HG03159 (cell line): ENCODE measurements around the gene FKBP4.

ENCODE experiments used
- ATAC-seq: cut with Tn5 transposase; IDR thresholded peaks from one replicate; pipeline ENCODE4 v1.9.1; 2021; ENCODE audit warnings: mild to moderate bottlenecking, moderate library complexity; ENCODE audit not compliant: unreplicated experiment

FKBP4 gene

GRCh38 chr12:2779281-2779680, 15.5 kb upstream of the FKBP4 start:
- ATAC-seq, result no peak

- ATAC-seq, result no peak
These were observed 10.7 kb upstream of the FKBP4 start for GRCh38 chr12:2783936-2784600.

- ATAC-seq, result no peak
These were observed 9.8 kb upstream of the FKBP4 start for GRCh38 chr12:2785017-2785416.

DNA sequence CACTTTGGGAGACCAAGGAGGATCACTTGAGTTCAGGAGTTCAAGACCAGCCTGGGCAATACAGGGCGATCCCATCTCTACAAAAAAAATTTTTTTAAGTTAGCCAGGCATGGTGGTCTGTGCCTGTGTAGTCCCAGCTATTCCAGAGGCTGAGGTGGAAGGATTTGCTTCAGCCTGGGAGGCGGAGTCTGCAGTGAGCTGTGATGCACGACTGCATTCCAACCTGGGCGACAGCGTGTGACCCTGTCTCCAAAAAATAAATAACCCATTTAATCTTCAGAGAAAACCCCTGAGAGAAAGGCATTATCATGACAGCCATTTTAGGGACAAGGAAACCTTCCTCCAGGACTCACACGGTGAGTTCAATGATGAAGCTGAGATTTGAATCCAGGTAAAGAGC, 3.7 kb upstream of the FKBP4 start:
- ATAC-seq, result no peak

DNA sequence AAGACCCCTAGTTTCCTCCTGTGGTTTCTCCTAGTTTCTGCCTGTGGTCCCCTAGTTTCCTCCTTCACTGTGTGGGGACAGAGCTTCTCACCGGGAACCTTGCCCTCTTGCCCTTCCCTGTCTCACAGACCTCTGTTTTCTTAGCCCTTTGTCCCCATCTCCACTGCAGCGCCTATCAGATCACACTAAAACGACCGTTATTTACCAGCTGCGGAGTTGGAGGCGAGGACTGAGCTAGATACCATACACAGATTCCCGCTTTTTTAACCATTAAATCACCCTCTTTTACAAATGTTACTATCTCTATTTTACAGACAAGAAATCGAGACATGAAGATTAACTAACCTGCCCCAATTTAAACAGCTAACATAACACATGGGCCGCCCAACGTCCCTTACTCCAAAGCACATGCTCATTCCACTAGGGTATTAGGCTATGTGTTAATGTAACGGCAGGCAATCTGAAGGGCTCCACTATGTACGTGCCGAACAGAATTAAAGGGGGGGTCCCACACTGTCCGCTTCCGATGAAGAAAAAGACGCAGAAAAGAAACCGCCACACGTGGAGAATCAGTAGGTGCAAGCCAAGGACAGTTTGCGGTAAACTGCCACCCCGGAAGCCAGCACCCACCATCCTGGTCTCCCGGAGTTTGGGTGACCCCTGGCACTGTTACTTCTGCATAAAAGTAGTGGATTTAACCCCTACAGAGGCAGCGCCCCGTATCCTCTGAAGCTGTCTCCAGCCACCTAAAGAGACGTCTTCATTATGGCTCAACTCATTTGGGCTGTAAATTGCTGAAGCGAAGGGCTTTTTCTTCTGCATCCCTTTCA, 1.9 kb upstream of the FKBP4 start:
- no peak for ATAC-seq

- ATAC-seq, result no peak
These were observed 1.2 kb upstream of the FKBP4 start for GRCh38 chr12:2793561-2793960.

DNA sequence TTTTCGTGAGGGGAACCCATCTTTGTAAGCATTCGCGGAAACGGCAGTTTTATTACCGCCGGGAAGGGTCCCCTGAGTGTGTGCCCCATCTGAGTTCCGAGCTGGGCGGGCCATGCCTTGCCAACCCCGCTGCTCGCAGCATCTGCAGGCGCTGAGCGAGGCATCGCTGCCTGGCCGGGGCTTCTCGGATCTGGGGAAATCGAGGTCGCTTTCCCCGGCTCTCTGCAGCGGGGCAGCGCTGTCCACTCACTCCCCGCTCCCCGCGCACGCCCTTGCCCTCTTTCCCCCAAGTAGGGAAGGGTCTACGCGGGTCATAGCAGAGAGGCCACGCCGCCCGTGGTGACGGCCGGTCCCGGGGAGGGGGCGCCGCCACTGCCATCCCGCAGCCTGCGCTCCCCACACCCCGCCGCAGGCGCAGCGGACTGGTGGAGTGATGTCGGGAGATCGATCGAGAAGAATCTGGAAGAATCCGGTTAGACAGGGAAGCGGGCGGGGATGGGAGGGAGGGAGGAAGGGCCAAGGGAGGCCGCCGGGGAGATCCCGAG, 507 bp upstream of the FKBP4 start:
- no peak for ATAC-seq

- peak; percentile 54 for ATAC-seq
These were observed 769 bp downstream of the FKBP4 start for GRCh38 chr12:2795291-2796186.

GRCh38 chr12:2796187-2796666, 1.5 kb downstream of the FKBP4 start:
- no peak for ATAC-seq

- no peak for ATAC-seq
These were observed 3.1 kb downstream of the FKBP4 start for GRCh38 chr12:2797721-2798418.

GRCh38 chr12:2800046-2800570, 5.3 kb downstream of the FKBP4 start:
- no peak for ATAC-seq

DNA sequence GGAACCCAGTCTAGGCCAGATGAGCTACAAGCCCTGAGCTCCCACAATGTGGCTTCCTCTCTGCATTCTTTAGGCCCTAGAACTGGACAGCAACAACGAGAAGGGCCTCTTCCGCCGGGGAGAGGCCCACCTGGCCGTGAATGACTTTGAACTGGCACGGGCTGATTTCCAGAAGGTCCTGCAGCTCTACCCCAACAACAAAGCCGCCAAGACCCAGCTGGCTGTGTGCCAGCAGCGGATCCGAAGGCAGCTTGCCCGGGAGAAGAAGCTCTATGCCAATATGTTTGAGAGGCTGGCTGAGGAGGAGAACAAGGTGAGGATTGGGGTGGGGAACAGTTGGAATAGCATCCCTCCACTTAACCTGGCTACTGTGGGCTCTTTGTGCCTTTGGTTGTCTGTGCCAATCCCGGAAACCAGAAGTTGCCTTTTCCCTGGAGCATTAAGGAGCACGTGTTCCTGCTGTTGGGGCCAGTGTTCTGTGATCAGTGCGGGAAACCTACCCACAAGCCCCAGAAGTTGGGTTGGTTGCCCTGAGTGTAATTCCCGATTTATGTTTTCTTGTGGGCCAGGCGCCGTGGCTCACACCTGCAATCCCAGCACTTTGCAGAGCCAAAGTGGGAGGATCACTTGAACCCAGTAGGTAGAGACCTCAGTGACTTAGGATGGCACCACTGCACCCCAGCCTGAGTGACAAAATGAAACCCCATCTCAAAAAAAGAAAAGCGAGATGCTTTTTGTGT, 6.4 kb downstream of the FKBP4 start:
- ATAC-seq, result no peak

DNA sequence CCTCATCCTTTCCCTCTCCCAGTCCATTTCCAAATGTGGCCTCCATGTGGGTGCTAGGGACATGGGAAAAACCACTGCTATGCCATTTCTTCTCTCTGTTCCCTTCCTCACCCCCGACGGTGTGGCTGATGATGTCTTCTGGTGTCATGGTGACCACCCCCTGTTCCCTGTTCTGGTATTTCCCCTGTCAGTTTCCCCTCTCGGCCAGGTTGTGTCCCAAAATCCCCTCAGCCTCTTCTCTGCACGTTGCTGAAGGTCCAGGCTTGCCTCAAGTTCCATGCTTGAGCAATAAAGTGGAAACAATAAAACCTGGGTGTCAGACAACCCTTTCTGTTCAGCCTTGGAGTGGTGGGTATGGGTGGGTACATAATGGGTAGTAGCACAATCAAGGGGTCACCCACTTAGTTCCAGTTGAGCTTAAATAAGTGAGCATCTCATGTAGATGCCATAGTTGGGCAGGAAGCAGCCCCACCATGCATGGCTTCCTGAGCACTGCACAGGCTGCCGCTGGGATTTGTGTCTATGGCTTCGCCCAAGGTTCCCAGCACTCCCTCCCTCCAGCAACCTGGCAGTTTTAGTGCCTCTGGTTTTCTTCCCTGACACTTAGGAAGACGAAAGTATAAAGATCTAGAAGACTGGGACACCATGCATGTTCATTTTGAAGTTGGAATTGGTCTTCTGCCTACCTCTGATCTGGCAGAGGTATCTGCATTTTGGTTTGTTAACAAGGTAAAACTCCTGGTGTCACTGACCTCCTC, 9.0 kb downstream of the FKBP4 start:
- no peak for ATAC-seq

DNA sequence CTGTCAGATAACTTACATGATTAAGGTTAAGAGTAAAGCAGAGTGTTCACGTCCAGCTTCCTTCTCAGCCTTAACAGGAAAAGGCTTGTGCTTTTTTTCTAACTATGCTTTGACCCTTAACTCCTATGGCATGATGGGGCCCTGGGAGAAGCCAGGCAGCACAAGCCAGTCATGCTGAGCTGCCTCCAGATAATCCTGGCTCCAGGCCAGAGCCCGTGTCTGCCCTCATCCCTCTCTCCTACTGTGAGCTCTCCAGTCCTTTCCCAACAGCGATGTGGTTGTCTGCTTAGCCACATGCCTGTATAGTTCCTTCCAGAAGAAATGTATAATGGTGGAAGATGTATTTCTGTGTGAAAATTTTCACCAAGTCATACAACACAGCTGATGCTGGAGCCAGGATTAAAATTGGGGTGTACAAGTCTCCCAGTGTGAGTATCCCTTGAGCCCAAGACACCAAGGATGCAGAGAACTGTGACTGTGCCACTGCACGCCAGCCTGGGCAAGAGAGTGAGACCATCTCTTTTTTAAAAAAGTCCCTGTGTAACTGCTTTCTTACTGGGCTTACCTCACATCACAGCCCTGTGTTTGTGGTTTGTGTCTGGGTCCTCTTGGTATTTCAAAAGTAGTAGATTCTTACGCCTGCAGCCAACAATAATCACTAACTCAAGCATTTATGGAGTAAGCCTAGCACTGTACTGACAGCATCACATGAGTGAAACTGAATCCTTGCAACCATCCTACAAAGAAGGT, 9.8 kb downstream of the FKBP4 start:
- ATAC-seq, result no peak

GRCh38 chr12:2805143-2805520, 10.4 kb downstream of the FKBP4 start:
- no peak for ATAC-seq

DNA sequence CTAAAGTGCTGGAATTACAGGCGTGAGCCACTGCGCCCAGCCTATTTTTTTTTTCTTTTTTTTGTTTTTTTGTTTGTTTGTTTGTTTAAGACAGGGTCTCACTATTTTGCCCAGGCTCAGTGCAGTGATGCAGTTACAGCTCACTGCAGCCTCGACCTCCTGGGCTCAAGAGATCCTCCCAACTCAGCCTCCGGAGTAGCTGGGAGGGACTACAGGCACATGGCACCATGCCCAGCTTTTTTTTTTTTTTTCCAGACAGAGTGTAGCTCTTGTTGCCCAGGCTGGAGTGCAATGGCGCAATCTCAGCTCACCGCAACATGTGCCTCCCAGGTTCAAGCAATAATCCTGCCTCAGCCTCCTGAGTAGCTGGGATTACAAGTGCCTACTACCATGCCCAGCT, 11.9 kb downstream of the FKBP4 start:
- no peak for ATAC-seq

GRCh38 chr12:2811801-2812200, 17.0 kb downstream of the FKBP4 start:
- no peak for ATAC-seq
